HEK293T (cell line): ENCODE data around the gene OR2A7.
"Not testable (repeated sequence)": the region's sequence is repeated elsewhere in the genome, so short reads cannot be mapped to it uniquely, and the experiment has no call there.

Experiments
- ELF4 ChIP-seq: fragments of 450-650 bp; IDR thresholded peaks from 2 replicates; pipeline ENCODE4 v1.6.1; 2017; ENCODE audit warnings: antibody characterized with exemption
- FOXA1 ChIP-seq: fragments of 450-650 bp; IDR thresholded peaks from 2 replicates; pipeline ENCODE4 v1.6.1; 2016; ENCODE audit warnings: mild to moderate bottlenecking
- FOXM1 ChIP-seq: fragments of 450-650 bp; IDR thresholded peaks from 2 replicates; pipeline ENCODE4 v1.6.1; 2017; ENCODE audit warnings: mild to moderate bottlenecking, borderline replicate concordance
- HDGF ChIP-seq: fragments of 450-650 bp; IDR thresholded peaks from 2 replicates; pipeline ENCODE4 v1.6.1; 2017; ENCODE audit warnings: antibody characterized with exemption, borderline replicate concordance
- LEF1 ChIP-seq: fragments of 450-650 bp; IDR thresholded peaks from 2 replicates; pipeline ENCODE4 v1.6.1; 2017; ENCODE audit warnings: mild to moderate bottlenecking, borderline replicate concordance
- NFRKB ChIP-seq: fragments of 450-650 bp; IDR thresholded peaks from 2 replicates; pipeline ENCODE4 v1.6.1; 2016; ENCODE audit warnings: mild to moderate bottlenecking, moderate library complexity
- SP1 ChIP-seq: fragments of 450-650 bp; IDR thresholded peaks from 2 replicates; pipeline ENCODE4 v1.6.1; 2017
- SUZ12 ChIP-seq: fragments of 450-650 bp; IDR thresholded peaks from 2 replicates; pipeline ENCODE4 v1.6.1; 2016; ENCODE audit warnings: mild to moderate bottlenecking
- ZNF384 ChIP-seq: fragments of 450-650 bp; IDR thresholded peaks from 2 replicates; pipeline ENCODE4 v1.6.1; 2016

DNA sequence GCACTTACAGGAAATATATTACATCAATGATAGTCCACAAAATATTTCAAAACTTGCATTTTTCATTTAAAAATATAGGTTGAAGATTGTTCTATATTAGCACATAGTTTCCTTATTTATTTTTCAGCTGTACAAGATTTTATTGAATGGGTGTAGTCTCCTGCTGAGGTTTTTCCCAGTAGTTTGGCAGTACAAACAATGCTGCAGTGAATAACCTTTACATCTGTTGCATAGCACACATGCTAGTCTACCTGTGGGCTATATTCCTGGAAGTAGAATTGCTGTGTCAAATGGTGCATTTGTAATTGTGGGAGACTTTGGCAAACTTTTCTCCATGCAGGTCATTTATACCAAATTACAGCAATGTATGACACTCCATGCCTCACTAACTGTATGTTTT, 44.1 kb downstream of the OR2A7 start:
- not testable (repeated sequence) for TF ChIP-seq ZNF384, FOXM1, ELF4, NFRKB, SP1, FOXA1, SUZ12, HDGF, LEF1
